Neural progenitor cell (in vitro differentiated cells): ENCODE results near the gene PRMT6. TPM values are rescaled to one million over a fixed set of nuclear protein-coding genes. Genes with fewer than 3 reads are reported as not detected.
"Not testable (repeated sequence)": the region's sequence is repeated elsewhere in the genome, so short reads cannot be mapped to it uniquely, and the experiment has no call there.

Experiments used
- DNase-seq: peaks from one replicate; pipeline ENCODE4 v3.0.0-alpha.2; 2016; ENCODE audit warnings: low spot score
- H2AFZ ChIP-seq: fragments of 200-600 bp; sonication (generic); replicated peaks from 2 replicates; pipeline ENCODE4 v1.6.1; 2016; ENCODE audit warnings: antibody characterized with exemption
- H3F3A ChIP-seq: fragments of 200-600 bp; sonication (generic); 2 replicates; pipeline ENCODE4 v1.6.1; 2016; ENCODE audit warnings: antibody characterized with exemption, low read depth
- H3K27ac ChIP-seq: fragments of 200-600 bp; sonication (generic); 2 replicates; pipeline ENCODE4 v1.5.1; 2016; ENCODE audit warnings: mild to moderate bottlenecking
- H3K27me3 ChIP-seq: fragments of 200-600 bp; sonication (generic); 2 replicates; pipeline ENCODE4 v1.6.1; 2016; ENCODE audit warnings: mild to moderate bottlenecking, moderate library complexity
- H3K36me3 ChIP-seq: fragments of 200-600 bp; sonication (generic); 2 replicates; pipeline ENCODE4 v1.5.1; 2016
- H3K4me1 ChIP-seq: fragments of 200-600 bp; sonication (generic); 2 replicates; pipeline ENCODE4 v1.6.1; 2016; ENCODE audit warnings: mixed run types
- H3K4me2 ChIP-seq: fragments of 200-600 bp; sonication (generic); 2 replicates; pipeline ENCODE4 v1.6.1; 2016
- H3K4me3 ChIP-seq: fragments of 200-600 bp; sonication (generic); 2 replicates; pipeline ENCODE4 v1.5.1; 2016
- H3K79me2 ChIP-seq: fragments of 200-600 bp; sonication (generic); 2 replicates; pipeline ENCODE4 v1.6.1; 2016; ENCODE audit warnings: low read depth
- H3K9ac ChIP-seq: fragments of 200-600 bp; sonication (generic); 2 replicates; pipeline ENCODE4 v1.6.1; 2016
- H3K9me3 ChIP-seq: fragments of 200-600 bp; sonication (generic); 2 replicates; pipeline ENCODE4 v1.5.1; 2016; ENCODE audit warnings: low read depth
- H4K20me1 ChIP-seq: fragments of 200-600 bp; sonication (generic); 2 replicates; pipeline ENCODE4 v1.6.1; 2016; ENCODE audit warnings: low read depth
- H3K27ac Mint-ChIP-seq: 3 replicates; pipeline ENCODE4 v1.8.0; 2021; ENCODE audit warnings: mixed read lengths
- H3K27me3 Mint-ChIP-seq: 2 replicates; pipeline ENCODE4 v1.8.0; 2022; ENCODE audit warnings: low read depth, mild to moderate bottlenecking, inconsistent platforms, moderate library complexity, mixed read lengths; ENCODE audit not compliant: insufficient read depth
- H3K36me3 Mint-ChIP-seq: 3 replicates; pipeline ENCODE4 v1.8.0; 2021; ENCODE audit warnings: mixed read lengths
- H3K4me1 Mint-ChIP-seq: 3 replicates; pipeline ENCODE4 v1.8.0; 2021; ENCODE audit warnings: mixed read lengths
- H3K4me3 Mint-ChIP-seq: 3 replicates; pipeline ENCODE4 v1.8.0; 2021; ENCODE audit warnings: mild to moderate bottlenecking, moderate library complexity, mixed read lengths
- H3K9me3 Mint-ChIP-seq: 3 replicates; pipeline ENCODE4 v1.8.0; 2020; ENCODE audit warnings: mixed read lengths
- EZH2 ChIP-seq: fragments of 200-600 bp; sonication (generic); IDR thresholded peaks from 2 replicates; pipeline ENCODE4 v1.6.1; 2017; ENCODE audit warnings: antibody characterized with exemption, mild to moderate bottlenecking, moderate library complexity
- EZH2phosphoT487 ChIP-seq: fragments of 200-600 bp; sonication (generic); IDR thresholded peaks from 2 replicates; pipeline ENCODE4 v1.6.1; 2017; ENCODE audit warnings: antibody characterized with exemption
- total RNA-seq: library from RNA; depleted of rRNA; stranded (reverse); fragments of >200 nt; gene quantifications from 2 replicates; pipeline ENCODE4 v1.2.3, GENCODE V29; 2015; ENCODE audit warnings: low replicate concordance
- TF ChIP-seq, protein P1 (sequence below): fragments of 200-600 bp; sonication (generic); IDR thresholded peaks from 2 replicates; pipeline ENCODE4 v1.5.1; 2017; ENCODE audit warnings: antibody characterized with exemption, mild to moderate bottlenecking

PRMT6 gene
- total RNA-seq, 1 donor from 2014 or later: 33.1 TPM

DNA sequence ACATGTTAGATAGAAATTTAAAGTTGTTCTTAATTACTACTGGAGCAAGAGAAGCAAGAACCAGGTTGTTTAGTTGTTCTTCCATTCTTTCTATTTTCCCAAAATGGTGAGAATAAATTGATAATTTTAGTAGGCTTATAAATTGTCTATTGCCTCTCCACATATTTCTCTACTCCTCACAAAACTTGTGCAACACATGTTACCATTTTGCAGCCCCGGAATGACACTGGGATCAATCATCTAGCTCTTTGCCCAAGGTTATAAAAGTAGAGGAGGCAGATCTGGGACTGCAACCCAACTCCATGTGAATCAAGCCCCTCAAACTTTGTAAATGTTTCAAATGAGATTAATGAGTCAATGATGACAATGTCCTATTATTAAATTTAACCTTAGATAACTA lies 34.9 kb downstream of the PRMT6 start:
- no peaks in the 10 kb centered on the region for H3K9me3 ChIP-seq
- H4K20me1 ChIP-seq: no peaks in the 10 kb centered on the region
- H3K27me3 ChIP-seq: no peaks in the 10 kb centered on the region
- no peaks in the 10 kb centered on the region for H3K9me3 Mint-ChIP-seq
- no peak overlapping the region for H3K27ac Mint-ChIP-seq
- H3K4me3 ChIP-seq: no peak overlapping the region
- no peak overlapping the region for H3K9ac ChIP-seq
- H3K4me1 ChIP-seq: no peaks in the 10 kb centered on the region
- no peaks in the 10 kb centered on the region for H3K36me3 ChIP-seq
- H3K4me1 Mint-ChIP-seq: no peaks in the 10 kb centered on the region
- no peaks in the 10 kb centered on the region for H3F3A ChIP-seq
- TF ChIP-seq, protein P1, sequence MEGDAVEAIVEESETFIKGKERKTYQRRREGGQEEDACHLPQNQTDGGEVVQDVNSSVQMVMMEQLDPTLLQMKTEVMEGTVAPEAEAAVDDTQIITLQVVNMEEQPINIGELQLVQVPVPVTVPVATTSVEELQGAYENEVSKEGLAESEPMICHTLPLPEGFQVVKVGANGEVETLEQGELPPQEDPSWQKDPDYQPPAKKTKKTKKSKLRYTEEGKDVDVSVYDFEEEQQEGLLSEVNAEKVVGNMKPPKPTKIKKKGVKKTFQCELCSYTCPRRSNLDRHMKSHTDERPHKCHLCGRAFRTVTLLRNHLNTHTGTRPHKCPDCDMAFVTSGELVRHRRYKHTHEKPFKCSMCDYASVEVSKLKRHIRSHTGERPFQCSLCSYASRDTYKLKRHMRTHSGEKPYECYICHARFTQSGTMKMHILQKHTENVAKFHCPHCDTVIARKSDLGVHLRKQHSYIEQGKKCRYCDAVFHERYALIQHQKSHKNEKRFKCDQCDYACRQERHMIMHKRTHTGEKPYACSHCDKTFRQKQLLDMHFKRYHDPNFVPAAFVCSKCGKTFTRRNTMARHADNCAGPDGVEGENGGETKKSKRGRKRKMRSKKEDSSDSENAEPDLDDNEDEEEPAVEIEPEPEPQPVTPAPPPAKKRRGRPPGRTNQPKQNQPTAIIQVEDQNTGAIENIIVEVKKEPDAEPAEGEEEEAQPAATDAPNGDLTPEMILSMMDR: no peak
- TF ChIP-seq EZH2 (no peak), EZH2phosphoT487 (no peak)
- no peaks in the 10 kb centered on the region for H3K36me3 Mint-ChIP-seq
- H3K4me3 Mint-ChIP-seq: no peak overlapping the region
- no peak overlapping the region for H3K27ac ChIP-seq
- no peak overlapping the region for H2AFZ ChIP-seq
- H3K27me3 Mint-ChIP-seq: no peaks in the 10 kb centered on the region
- DNase-seq: no peak
- H3K79me2 ChIP-seq: no peaks in the 10 kb centered on the region
- no peak overlapping the region for H3K4me2 ChIP-seq

DNA sequence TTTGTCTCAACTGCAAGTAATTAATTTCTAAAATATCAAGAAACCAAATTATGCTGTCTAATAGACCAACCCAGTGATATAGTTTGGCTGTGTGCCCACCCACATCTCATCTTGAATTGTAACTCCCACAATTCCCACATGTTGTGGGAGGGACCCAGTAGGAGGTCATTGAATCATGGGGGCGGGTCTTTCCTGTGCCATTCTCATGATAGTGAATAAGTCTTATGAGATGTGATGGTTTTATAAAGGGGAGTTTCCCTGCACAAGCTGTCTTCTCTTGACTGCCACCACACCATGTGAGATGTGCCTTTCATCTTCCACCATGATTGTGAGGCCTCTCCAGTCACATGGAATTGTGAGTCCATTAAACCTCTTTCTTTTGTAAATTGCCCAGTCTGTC lies 36.9 kb downstream of the PRMT6 start:
- not testable (repeated sequence) for H2AFZ ChIP-seq, H3K27me3 ChIP-seq, H3K4me1 Mint-ChIP-seq

DNA sequence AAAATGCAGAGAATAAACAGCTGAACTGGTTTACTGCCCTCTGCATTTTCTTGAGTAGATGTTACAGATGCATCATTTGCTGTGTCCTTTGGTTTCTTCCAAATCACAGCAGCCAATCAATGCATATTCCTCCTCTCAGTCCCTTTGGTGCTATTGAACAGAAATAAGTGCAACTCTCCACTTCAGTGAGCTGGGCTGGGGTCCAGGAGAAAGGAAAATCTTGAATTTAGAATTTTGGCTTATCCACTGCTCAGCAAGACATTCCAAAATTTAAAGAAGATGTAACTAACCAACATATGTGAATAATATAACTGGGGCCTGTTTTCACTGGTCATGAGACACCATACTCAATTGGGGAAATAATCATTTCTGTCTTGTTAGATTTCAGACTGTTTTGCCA lies 39.2 kb downstream of the PRMT6 start:
- Histone ChIP-seq H3K4me3 (no peak overlapping the region), H3K4me2 (no peak overlapping the region), H3K9me3 (no peaks in the 10 kb centered on the region), H3K79me2 (no peaks in the 10 kb centered on the region), H3K27ac (no peak overlapping the region), H3F3A (no peaks in the 10 kb centered on the region), H2AFZ (no peak overlapping the region), H3K27me3 (no peaks in the 10 kb centered on the region), H3K4me1 (no peaks in the 10 kb centered on the region), H3K9ac (no peak overlapping the region), H4K20me1 (no peaks in the 10 kb centered on the region), H3K36me3 (no peaks in the 10 kb centered on the region)
- H3K4me1 Mint-ChIP-seq: no peaks in the 10 kb centered on the region
- TF ChIP-seq EZH2phosphoT487: no peak
- no peak for TF ChIP-seq EZH2
- TF ChIP-seq, protein P1: no peak
- H3K36me3 Mint-ChIP-seq: no peaks in the 10 kb centered on the region
- no peaks in the 10 kb centered on the region for H3K9me3 Mint-ChIP-seq
- H3K27ac Mint-ChIP-seq: no peak overlapping the region
- no peaks in the 10 kb centered on the region for H3K27me3 Mint-ChIP-seq
- no peak overlapping the region for H3K4me3 Mint-ChIP-seq
- no peak for DNase-seq

More for the DNA sequence above, 36.9 kb downstream of the PRMT6 start:
- not testable (repeated sequence) for H3K4me1 ChIP-seq, H3K27ac Mint-ChIP-seq, H3K4me3 ChIP-seq, H3K9ac ChIP-seq, H3K36me3 ChIP-seq, H4K20me1 ChIP-seq, H3K27ac ChIP-seq, H3F3A ChIP-seq, H3K79me2 ChIP-seq, H3K36me3 Mint-ChIP-seq, H3K4me2 ChIP-seq, H3K4me3 Mint-ChIP-seq, H3K27me3 Mint-ChIP-seq, H3K9me3 ChIP-seq, DNase-seq, H3K9me3 Mint-ChIP-seq

DNA sequence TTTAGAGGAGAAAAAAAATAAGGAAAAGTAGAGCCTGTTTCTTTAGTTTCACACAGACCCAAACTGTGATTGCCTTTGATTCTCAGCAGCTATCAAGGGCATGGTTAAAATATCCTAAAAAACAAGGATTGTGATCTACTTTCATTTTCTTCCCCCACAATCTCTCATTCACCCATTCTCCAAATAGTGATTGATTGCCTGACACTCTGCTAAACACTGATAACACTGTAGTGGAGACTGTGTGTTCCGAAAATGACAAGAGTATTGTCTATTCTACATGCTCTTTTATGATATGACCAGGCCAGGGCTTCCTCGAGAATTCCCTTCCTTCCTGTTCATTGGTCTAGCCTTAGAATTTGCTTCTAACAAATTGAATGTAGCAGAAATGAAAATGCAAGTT lies 40.2 kb downstream of the PRMT6 start:
- no peaks in the 10 kb centered on the region for H3F3A ChIP-seq
- no peak overlapping the region for H3K4me2 ChIP-seq
- TF ChIP-seq EZH2phosphoT487 (no peak), EZH2 (no peak)
- TF ChIP-seq, protein P1: no peak
- Mint-ChIP-seq H3K4me1 (no peaks in the 10 kb centered on the region), H3K9me3 (no peaks in the 10 kb centered on the region), H3K27ac (no peak overlapping the region), H3K36me3 (no peaks in the 10 kb centered on the region), H3K27me3 (no peaks in the 10 kb centered on the region), H3K4me3 (no peak overlapping the region)
- H3K79me2 ChIP-seq: no peaks in the 10 kb centered on the region
- H3K27ac ChIP-seq: no peak overlapping the region
- no peak overlapping the region for H3K4me3 ChIP-seq
- no peak for DNase-seq
- no peaks in the 10 kb centered on the region for H3K9me3 ChIP-seq
- no peaks in the 10 kb centered on the region for H3K4me1 ChIP-seq
- H3K9ac ChIP-seq: no peak overlapping the region
- H3K36me3 ChIP-seq: no peaks in the 10 kb centered on the region
- no peaks in the 10 kb centered on the region for H4K20me1 ChIP-seq
- H2AFZ ChIP-seq: no peak overlapping the region
- no peaks in the 10 kb centered on the region for H3K27me3 ChIP-seq
